Liver (tissue), 9 donors: ENCODE measurements around the gene IKZF3. TPM values are rescaled to one million over a fixed set of nuclear protein-coding genes. Genes with fewer than 3 reads are reported as not detected.

Experiments
- DNase-seq: peaks from one replicate; pipeline ENCODE4 v3.0.0-alpha.2; 2017; ENCODE audit warnings: low spot score
- H3K27ac ChIP-seq, 2 donors: one replicate each; pipeline ENCODE4 v1.7.0; 2013; ENCODE audit warnings: inconsistent platforms in 2 of 2, low read length in 2 of 2, control low read depth in 1 of 2, low read depth in 1 of 2, mild to moderate bottlenecking in 1 of 2
- H3K27me3 ChIP-seq, 4 donors: one replicate each; pipeline versions ENCODE4 v1.6.1 to v1.7.0; 2013; ENCODE audit warnings: low read length in 3 of 4, inconsistent platforms in 1 of 4, mild to moderate bottlenecking in 1 of 4, moderate library complexity in 1 of 4; ENCODE audit not compliant: control insufficient read depth in 4 of 4, insufficient read depth in 4 of 4
- H3K36me3 ChIP-seq, 4 donors: one replicate each; pipeline versions ENCODE4 v1.6.1 to v1.7.0; 2013; ENCODE audit warnings: low read length in 3 of 4, mild to moderate bottlenecking in 3 of 4, low read depth in 1 of 4, moderate library complexity in 1 of 4; ENCODE audit not compliant: control insufficient read depth in 4 of 4, insufficient read depth in 3 of 4
- H3K4me1 ChIP-seq, 4 donors: one replicate each; pipeline versions ENCODE4 v1.6.1 to v1.7.0; 2013; ENCODE audit warnings: low read length in 3 of 4, mild to moderate bottlenecking in 3 of 4, moderate library complexity in 1 of 4; ENCODE audit not compliant: control insufficient read depth in 4 of 4, insufficient read depth in 4 of 4
- H3K4me3 ChIP-seq, 3 donors: one replicate each; pipeline versions ENCODE4 v1.6.1 to v1.7.0; 2013; ENCODE audit warnings: low read length in 3 of 3, control low read depth in 1 of 3, low read depth in 1 of 3, mild to moderate bottlenecking in 1 of 3
- H3K9ac ChIP-seq, 2 donors: one replicate each; pipeline ENCODE4 v1.7.0; 2013; ENCODE audit warnings: low read length in 2 of 2, mild to moderate bottlenecking in 2 of 2, moderate library complexity in 2 of 2, control low read depth in 1 of 2, low read depth in 1 of 2
- H3K9me3 ChIP-seq, 4 donors: one replicate each; pipeline versions ENCODE4 v1.6.1 to v1.7.0; 2013; ENCODE audit warnings: low read length in 3 of 4; ENCODE audit not compliant: control insufficient read depth in 4 of 4
- ATF3 ChIP-seq: IDR thresholded peaks from 2 replicates; pipeline ENCODE4 v1.6.1; 2016; ENCODE audit warnings: antibody characterized with exemption
- CTCF ChIP-seq: fragments of 150-350 bp; IDR thresholded peaks from 2 replicates; pipeline ENCODE4 v1.5.1; 2017; ENCODE audit warnings: improper control_type of control experiment, low read depth, low read length; ENCODE audit not compliant: missing input control
- EGR1 ChIP-seq, 2 donors: IDR thresholded peaks; 2 replicates each; pipeline ENCODE4 v1.6.1; 2016 to 2018; ENCODE audit warnings: antibody characterized with exemption in 2 of 2, low read depth in 2 of 2
- FOXA1 ChIP-seq: IDR thresholded peaks from 2 replicates; pipeline ENCODE4 v1.6.1; 2016; ENCODE audit warnings: antibody characterized with exemption
- FOXA2 ChIP-seq: IDR thresholded peaks from 2 replicates; pipeline ENCODE4 v1.6.1; 2016; ENCODE audit warnings: antibody characterized with exemption
- GABPA ChIP-seq, 2 donors: IDR thresholded peaks in 1 of 2; conservative IDR thresholded peaks in 1 of 2; 2 replicates each; pipeline ENCODE4 v1.6.1; 2016; ENCODE audit warnings: antibody characterized with exemption in 2 of 2, mild to moderate bottlenecking in 1 of 2, moderate library complexity in 1 of 2
- HNF4A ChIP-seq, 2 donors: conservative IDR thresholded peaks; 2 replicates each; pipeline ENCODE4 v1.6.1; 2016; ENCODE audit warnings: antibody characterized with exemption in 2 of 2, mild to moderate bottlenecking in 2 of 2
- HNF4G ChIP-seq: IDR thresholded peaks from 2 replicates; pipeline ENCODE4 v1.6.1; 2016; ENCODE audit warnings: antibody characterized with exemption
- JUND ChIP-seq, 2 donors: IDR thresholded peaks; 2 replicates each; pipeline ENCODE4 v1.6.1; 2016; ENCODE audit warnings: antibody characterized with exemption in 2 of 2
- MAX ChIP-seq: IDR thresholded peaks from 2 replicates; pipeline ENCODE4 v1.6.1; 2016; ENCODE audit warnings: antibody characterized with exemption
- NR2F2 ChIP-seq: IDR thresholded peaks from 2 replicates; pipeline ENCODE4 v1.6.1; 2016; ENCODE audit warnings: antibody characterized with exemption
- RAD21 ChIP-seq, 2 donors: IDR thresholded peaks; 2 replicates each; pipeline ENCODE4 v1.6.1; 2016; ENCODE audit warnings: antibody characterized with exemption in 2 of 2, mild to moderate bottlenecking in 2 of 2
- RXRA ChIP-seq, 2 donors: IDR thresholded peaks; 2 replicates each; pipeline ENCODE4 v1.6.1; 2017 to 2018; ENCODE audit warnings: antibody characterized with exemption in 2 of 2, mild to moderate bottlenecking in 1 of 2
- SP1 ChIP-seq: IDR thresholded peaks from 2 replicates; pipeline ENCODE4 v1.6.1; 2018; ENCODE audit warnings: antibody characterized with exemption, mild to moderate bottlenecking
- TAF1 ChIP-seq: conservative IDR thresholded peaks from 2 replicates; pipeline ENCODE4 v1.6.1; 2016; ENCODE audit warnings: antibody characterized with exemption, mild to moderate bottlenecking
- YY1 ChIP-seq: IDR thresholded peaks from 2 replicates; pipeline ENCODE4 v1.6.1; 2016; ENCODE audit warnings: antibody characterized with exemption, mild to moderate bottlenecking
- WGBS: extraction: QIAGEN DNeasy Blood & Tissue Kit; methylation state at CpG from one replicate; pipeline ENCODE4 v1.1.7; 2013; 5-methylcytosine and 5-hydroxymethylcytosine counted together
- polyA plus RNA-seq, 2 donors: library from polyadenylated mRNA; stranded (reverse) in 1 of 2; unstranded in 1 of 2; fragments of 200-250 nt in 1 of 2; fragments of >200 nt in 1 of 2; fragmentation: Nextera tagmentation in 1 of 2; extraction: Ambion mirVana in 1 of 2; gene quantifications; one replicate each; pipeline versions ENCODE4 v1.2.1 to v1.2.3, GENCODE V29; 2013 to 2015
- total RNA-seq, 2 donors: library from RNA; depleted of rRNA; stranded (reverse); fragments of >200 nt; gene quantifications; one replicate each; pipeline ENCODE4 v1.2.3, GENCODE V29; 2014
- TF ChIP-seq, protein P1 (sequence below): IDR thresholded peaks from 2 replicates; pipeline ENCODE4 v1.6.1; 2016; ENCODE audit warnings: antibody characterized with exemption
- TF ChIP-seq, protein P2 (sequence below): IDR thresholded peaks from 2 replicates; pipeline ENCODE4 v1.6.1; 2016; ENCODE audit warnings: antibody characterized with exemption, mild to moderate bottlenecking
- donor health status: healthy.
- donor health status: healthy.
- donor health status: healthy.
- donor health status: healthy.
- donor health status: healthy.

The IKZF3 gene
- total and polyA plus RNA-seq, 4 donors, result 0.32 to 2.3 (median 0.83) TPM

- no peaks in the 10 kb centered on the region for H3K9me3 ChIP-seq
- peak overlapping the region in 1 of 2 donors; percentile 12 for H3K9ac ChIP-seq
- DNase-seq, result no peak
- no peak overlapping the region for H3K27ac ChIP-seq
- H3K27me3 ChIP-seq, result no peaks in the 10 kb centered on the region
- TF ChIP-seq SP1 (no peak), FOXA2 (no peak), JUND (IDR thresholded peaks at IDR 0.05) (no peak), TAF1 (no peak), MAX (no peak), YY1 (no peak), FOXA1 (no peak), RAD21 (IDR thresholded peaks at IDR 0.05) (no peak), HNF4A (conservative IDR thresholded peaks at IDR 0.05) (no peak), CTCF (no peak), GABPA (IDR thresholded peaks at IDR 0.05 in 1 of 2, conservative IDR thresholded peaks at IDR 0.05 in 1 of 2) (no peak), EGR1 (IDR thresholded peaks at IDR 0.05; ENCODE audit: low read depth in 2 of 2) (no peak), HNF4G (no peak), NR2F2 (no peak), RXRA (IDR thresholded peaks at IDR 0.05) (no peak), ATF3 (no peak)
- TF ChIP-seq, protein P1, sequence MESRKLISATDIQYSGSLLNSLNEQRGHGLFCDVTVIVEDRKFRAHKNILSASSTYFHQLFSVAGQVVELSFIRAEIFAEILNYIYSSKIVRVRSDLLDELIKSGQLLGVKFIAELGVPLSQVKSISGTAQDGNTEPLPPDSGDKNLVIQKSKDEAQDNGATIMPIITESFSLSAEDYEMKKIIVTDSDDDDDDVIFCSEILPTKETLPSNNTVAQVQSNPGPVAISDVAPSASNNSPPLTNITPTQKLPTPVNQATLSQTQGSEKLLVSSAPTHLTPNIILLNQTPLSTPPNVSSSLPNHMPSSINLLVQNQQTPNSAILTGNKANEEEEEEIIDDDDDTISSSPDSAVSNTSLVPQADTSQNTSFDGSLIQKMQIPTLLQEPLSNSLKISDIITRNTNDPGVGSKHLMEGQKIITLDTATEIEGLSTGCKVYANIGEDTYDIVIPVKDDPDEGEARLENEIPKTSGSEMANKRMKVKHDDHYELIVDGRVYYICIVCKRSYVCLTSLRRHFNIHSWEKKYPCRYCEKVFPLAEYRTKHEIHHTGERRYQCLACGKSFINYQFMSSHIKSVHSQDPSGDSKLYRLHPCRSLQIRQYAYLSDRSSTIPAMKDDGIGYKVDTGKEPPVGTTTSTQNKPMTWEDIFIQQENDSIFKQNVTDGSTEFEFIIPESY, result no peak
- TF ChIP-seq, protein P2, sequence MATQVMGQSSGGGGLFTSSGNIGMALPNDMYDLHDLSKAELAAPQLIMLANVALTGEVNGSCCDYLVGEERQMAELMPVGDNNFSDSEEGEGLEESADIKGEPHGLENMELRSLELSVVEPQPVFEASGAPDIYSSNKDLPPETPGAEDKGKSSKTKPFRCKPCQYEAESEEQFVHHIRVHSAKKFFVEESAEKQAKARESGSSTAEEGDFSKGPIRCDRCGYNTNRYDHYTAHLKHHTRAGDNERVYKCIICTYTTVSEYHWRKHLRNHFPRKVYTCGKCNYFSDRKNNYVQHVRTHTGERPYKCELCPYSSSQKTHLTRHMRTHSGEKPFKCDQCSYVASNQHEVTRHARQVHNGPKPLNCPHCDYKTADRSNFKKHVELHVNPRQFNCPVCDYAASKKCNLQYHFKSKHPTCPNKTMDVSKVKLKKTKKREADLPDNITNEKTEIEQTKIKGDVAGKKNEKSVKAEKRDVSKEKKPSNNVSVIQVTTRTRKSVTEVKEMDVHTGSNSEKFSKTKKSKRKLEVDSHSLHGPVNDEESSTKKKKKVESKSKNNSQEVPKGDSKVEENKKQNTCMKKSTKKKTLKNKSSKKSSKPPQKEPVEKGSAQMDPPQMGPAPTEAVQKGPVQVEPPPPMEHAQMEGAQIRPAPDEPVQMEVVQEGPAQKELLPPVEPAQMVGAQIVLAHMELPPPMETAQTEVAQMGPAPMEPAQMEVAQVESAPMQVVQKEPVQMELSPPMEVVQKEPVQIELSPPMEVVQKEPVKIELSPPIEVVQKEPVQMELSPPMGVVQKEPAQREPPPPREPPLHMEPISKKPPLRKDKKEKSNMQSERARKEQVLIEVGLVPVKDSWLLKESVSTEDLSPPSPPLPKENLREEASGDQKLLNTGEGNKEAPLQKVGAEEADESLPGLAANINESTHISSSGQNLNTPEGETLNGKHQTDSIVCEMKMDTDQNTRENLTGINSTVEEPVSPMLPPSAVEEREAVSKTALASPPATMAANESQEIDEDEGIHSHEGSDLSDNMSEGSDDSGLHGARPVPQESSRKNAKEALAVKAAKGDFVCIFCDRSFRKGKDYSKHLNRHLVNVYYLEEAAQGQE, result no peak
- H3K4me3 ChIP-seq, result no peak overlapping the region
- WGBS, result 71% methylated on average over 12 of the region's 12 CpGs
- H3K4me1 ChIP-seq, result peaks cover 0 to 12% (median 3%) of the 10 kb centered on the region in 4 donors
- no peaks in the 10 kb centered on the region for H3K36me3 ChIP-seq
These were observed 105.9 kb downstream of the IKZF3 start for GRCh38 chr17:39757931-39758873.
